GM18517 (cell line): ENCODE results near the gene MIEF1.

ENCODE experiments used
- ATAC-seq: cut with Tn5 transposase; IDR thresholded peaks from one replicate; pipeline ENCODE4 v1.9.1; 2021; ENCODE audit warnings: mild to moderate bottlenecking, moderate library complexity; ENCODE audit not compliant: unreplicated experiment

The MIEF1 gene

DNA sequence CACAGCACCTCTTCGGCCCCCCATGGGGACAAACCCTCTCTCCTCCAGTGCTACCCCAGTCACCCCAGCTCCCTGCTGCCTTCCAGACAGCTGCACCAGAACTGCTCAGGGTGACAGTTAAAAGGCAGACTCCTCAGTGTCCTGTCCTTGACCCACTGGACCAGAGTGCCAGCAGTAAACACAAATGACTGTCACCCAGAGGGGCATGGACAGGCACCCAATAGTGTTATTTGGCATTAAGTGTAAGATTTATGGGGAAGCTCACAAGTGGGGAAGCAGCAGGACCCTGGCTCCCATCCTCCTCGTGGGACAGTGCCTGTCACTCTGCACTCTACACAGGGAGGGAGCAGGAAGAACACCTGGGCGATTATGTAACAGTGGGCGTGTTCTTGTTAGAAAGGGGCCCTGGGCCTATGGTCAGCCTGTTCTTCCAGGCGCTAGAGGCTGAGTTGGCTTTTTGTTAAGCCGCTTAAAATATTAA, 25.4 kb downstream of the MIEF1 start:
- ATAC-seq: no peak

DNA sequence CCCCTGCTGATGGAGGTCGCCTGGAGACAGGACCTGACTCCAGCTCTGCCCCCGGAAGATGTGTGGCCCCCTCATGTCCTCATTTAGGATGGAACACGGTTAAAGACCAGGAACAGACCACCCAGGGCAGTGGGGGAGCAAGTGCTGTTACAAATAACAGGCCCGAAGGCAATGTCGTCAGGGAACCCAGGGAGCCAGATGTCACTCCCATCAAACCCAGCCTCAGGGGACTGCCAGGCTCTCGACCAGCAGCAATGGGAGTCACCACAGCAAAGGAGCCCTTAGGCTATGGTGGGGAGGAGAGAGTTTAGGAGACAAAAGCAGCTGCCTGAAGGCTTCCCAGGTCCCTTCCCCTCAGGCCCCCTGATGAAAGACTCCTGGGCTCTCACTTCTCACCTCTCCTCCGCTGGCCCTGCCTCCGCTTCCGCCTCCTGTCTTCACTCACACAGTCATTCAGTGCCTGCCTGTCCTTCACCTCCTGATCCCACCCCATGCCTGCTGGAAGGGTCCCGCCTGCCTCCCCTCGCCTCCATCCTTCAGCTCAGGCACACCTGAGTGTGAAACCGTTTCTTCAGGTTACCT, 26.1 kb downstream of the MIEF1 start:
- no peak for ATAC-seq

DNA sequence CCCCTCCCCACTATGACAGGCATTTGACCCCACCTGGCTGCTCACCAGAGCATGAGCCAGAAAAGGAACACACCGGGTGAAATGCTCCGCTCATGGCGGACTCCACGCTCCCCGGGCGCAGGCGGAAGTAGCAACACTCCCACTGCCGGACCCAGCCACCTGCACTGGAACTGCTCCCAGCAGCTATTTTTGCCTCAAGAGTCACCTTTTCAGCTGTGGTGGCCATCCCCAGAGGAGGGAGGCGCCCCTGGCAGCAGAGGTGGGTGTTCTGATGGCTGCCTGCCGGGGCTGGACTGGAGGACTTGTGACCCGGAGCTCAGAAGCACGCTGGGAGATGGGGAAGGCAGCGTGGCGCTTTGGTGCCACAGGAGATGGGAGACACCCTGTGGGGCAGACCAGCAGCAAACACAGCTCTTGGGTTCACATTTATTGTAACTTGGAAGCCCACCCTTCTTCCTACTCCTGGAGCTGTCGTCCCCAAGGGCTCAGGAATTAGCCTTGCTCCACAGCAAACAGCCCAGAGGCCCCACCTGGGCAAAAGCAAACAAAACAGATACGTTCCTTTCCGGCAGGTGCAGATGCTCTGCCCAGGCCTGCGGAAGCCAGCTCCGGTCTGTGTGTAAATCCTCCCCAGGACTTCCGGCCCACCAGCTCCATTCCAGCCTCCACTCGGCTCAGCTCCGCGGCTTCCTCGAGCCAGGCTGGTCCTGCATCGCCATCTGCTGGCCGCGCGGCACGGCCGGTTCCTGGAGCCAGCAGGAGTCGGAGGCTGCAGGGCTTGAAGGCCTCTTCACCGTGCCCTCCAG, 26.8 kb downstream of the MIEF1 start:
- ATAC-seq: no peak

DNA sequence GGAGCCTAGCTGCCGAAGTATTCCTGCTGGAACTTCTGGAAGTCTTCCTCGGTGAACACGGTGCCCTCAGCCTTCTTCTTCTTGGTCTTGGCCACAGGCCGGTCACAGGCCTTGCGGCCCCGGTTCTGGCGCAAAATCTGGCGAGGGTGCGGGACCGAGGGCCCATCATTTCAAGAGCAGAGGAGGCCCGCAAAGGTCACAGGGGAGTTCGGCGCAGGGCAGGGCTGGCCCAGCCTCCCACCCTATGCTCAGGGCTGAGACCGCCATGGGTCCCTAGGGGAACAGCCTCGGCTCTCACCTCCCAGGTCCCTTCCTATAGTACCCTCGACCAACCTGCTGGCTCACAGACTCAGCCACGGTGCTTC, 27.4 kb downstream of the MIEF1 start:
- no peak for ATAC-seq

DNA sequence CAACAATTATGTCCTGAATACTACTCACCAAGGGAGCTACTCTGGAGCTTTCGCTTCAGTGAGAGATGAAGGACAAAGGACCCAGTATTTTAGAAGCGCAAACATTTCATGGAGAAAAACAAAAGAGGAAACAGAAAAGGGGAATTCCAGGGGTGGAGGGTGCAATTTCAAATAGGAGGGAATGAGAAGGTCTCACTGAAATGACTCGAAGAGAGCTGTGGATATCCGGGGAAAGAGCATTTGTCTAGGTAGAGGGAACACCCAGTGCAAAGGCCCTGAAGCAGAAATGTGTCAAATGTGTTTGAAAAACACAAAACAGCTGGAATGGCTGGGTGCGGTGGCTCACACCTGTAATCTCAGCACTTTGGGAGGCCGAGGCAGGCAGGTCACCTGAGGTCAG, 28.0 kb downstream of the MIEF1 start:
- ATAC-seq: no peak

DNA sequence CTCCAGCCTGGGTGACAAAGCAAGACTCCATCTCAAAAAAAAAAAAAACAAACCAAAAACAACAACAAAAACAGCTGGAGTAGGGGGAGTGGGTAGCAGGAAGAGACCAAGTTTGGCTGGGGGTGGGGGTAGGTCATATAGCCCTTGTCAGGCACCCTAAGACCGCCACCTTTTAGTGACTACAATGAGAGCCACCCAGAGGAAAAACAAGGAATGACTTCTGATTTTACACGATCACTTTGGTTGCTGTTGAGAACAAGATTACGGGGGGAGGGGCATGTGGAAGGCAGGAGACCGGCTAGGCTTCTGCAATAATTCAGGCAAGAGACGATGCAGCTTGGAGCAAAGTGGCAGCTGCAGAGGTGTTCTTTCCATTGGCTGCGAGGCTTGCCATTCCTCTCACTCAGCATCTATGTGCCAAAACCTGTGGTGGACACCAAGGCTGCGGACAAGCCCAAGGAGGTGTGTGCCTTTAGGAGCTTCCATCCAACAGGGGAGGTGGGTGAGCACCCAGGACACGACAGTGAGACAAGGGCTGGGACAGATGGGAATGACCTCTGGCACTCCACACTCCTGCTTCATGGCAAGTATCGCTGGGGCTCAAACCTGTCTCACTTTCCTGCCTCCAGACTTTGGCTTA, 28.7 kb downstream of the MIEF1 start:
- no peak for ATAC-seq

DNA sequence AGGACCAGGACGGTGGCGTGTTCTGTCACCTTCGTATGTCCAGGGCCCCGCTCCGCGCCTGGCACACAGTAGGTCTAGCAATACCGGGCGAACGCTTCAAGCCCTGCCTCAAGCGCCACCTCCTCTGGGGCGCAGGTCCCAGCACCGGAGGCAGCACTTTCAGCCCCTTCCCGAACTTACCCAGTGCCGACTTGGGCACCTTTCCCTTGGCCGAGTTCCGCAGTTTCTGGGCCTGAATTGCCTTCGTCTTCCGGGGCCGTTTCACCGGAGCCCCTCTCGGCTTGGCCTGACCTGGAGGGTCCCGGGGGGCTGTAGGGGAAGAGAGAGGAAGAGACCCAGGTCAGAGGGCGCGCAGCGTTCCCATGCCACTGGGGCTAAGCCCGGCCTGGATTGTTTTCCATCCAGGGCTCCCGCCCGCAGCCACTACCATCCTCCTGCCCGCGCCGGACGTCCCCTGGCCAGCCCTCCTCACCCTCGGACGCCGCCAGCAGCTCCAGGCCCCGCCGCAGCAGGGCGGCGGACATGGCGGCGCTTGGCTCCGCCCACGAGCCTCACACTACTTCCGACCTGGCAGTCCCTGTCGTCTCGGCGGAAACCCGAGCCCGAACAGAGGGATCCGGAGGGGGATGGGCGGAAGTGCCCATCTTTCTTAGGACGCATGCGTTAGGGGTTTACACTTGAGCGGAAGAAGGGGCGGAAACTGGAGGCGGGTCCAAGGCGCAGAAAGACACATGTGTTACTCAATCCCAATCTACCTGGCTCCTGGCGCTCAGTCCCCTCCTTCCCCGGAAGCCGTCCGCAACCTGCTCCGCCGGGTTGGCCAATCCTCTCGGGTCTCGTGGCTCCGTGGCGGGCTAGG, 30.4 kb downstream of the MIEF1 start, which contains the start of gene RPS19BP1:
RPS19BP1 (minus strand) TSS at position 534 of the 859 bp plus-strand sequence; CDS start at position 524, 10 bp downstream.
- peak; percentile 83 for ATAC-seq

DNA sequence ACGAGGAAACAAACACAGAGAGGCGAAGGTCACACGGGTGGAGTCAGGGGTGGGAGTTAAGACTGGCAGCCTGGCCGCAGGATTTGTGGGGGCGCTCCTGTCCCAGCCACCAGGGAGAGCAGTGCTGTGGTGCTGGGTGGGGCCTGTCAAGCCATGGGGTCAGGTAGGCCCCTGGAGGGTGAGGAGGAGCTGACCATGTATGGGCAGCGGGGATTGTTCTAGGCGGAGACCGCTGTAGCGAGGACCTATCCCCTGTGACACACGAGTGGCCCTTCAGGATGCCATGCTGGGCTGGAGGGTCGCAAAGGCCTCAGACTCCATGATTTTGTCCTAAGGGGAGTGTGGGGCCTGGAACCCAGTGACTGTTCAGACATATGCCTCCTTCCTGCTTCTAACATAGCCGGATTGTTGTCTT, 32.0 kb downstream of the MIEF1 start:
- no peak for ATAC-seq

DNA sequence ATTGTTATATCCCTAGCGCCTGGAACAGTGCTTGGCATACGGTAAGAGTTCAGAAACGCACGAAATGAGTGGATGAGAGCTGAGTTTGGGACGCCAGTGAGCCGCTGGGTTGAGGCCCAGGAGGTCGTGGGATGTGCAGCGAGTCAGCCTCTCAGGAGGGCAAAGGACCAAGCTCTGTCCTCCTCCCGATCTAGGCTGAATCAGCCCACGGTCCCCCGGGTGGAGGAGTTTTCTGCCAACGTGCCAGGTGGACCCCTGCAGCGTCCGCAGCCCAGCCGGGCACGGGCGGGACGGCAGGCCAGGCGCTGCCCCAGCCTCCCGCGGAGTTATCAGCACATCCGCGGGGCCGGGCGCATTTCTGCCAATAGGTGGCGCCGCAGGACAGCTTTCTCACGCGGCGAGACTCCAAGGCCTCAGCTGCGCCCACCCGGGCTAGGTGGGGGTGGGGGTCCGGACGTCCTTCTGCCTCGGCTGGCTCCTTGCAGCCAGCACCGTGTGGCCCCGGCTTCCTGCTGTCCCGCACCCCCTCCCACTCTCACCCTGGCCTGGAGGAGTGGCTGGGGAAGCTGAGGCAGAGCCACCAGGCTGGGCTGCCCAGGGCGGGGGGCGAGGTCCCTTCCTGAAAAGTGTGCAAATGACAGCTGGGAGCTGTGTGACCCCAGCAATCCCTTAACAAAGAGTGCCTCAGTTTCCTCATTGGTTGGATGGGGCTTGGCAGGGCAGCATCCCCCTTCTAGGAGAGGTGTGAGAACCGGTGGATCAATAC, 32.7 kb downstream of the MIEF1 start:
- ATAC-seq: no peak

DNA sequence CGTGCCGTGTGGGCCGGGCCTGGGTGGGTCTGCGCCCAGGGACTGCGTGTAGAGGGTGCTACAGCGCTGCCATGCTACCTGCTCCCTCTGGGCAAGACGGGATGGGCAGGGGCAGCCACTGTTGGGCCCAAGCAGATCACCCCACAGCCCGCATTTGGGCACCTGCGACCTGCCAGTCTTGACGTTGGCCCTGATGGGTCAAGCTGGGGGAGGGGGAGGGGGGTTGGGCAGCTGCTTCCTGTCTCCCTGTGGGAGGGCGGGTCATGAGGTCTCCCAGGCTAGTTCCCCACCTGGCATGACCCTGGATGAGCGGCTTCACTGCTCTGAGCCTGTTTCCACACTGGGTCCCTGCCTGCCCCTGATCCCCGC, 33.3 kb downstream of the MIEF1 start:
- ATAC-seq: no peak

DNA sequence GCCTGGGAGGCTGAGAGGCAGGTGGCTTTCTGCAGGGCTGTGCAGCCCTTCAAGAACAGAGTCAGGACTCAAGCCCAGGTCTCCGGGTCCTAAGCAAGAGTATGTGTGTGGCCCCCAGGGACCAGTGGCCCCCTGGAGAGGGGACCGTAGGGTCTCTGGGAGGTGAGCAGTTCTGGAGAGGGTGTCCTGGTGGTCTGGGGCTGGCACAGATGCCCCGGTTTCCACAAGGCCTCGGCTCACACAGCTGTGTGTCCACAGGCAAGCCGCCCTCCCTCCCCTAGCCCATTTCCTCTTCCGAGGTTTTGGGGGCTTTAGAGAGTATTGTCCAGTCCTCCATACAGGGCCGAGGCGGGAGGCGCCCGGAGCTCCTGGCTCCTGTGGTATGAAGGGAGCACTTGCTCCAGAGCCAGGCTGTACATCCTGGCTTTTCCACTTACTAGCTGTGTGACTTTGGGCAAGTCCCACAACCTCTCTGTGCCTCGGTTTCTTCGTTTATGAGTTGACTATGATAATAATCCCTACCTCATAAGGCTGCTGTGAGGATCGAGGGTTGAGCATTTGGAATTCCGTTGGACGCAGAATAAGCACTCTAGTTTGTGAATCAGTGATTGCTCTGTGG, 33.9 kb downstream of the MIEF1 start:
- ATAC-seq: no peak

DNA sequence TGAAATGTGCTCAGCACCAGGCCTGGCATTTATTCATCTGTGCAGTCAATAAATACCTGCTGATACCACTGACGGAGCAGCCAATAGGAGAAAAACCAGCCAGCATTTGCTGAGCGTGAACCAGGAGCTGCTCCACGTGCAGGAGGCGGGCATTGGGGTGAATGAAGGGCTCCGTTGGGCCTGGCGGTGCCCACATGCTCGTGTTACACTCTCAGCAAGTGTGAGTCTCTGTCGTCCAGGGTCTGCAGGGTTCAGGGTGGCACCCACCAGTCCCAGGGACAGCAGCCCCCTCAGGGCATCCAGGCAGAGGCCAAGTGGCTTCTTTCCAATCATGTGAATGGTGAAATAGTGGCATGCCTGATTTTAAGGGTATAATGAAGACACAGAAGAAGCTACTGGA, 34.6 kb downstream of the MIEF1 start:
- ATAC-seq: no peak

DNA sequence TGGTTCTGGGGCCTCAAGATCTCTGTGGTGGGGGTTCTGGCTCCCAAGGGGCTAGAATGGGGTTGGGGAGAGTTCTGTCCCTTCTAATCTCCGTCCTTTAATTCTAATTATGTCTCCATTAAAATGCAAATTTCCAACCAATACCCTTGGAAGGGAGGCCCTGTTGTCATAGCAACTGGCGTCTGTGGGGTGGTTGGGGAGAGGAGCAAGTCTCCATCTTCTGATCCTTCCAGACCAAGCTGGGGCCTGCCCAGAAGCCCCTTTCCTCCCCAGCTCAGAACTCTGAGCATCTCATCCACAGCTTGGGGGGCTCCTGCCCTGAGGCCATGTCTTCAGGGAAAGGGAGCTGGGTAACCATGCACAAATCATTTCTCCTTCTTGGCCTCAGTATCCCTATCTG, 35.9 kb downstream of the MIEF1 start:
- no peak for ATAC-seq

DNA sequence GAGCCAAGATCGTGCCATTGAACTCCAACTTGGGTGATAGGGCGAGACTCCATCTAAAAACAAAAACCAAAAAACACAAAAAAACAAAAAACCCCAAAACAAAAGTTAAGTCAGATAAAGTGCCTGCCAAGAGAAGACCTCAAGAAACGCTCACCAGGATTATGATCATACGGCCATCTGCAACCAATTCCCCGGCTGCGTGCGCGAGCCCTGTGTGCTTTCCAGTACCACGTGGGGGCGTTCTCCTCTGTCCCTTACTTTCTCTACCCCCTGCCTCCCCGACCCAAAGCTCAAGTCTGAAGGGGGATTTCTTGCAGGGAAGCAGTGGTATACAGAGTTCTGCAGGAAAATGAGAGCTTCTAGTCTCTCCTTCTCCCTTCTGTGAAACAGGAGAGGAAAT, 41.0 kb downstream of the MIEF1 start:
- ATAC-seq: no peak

DNA sequence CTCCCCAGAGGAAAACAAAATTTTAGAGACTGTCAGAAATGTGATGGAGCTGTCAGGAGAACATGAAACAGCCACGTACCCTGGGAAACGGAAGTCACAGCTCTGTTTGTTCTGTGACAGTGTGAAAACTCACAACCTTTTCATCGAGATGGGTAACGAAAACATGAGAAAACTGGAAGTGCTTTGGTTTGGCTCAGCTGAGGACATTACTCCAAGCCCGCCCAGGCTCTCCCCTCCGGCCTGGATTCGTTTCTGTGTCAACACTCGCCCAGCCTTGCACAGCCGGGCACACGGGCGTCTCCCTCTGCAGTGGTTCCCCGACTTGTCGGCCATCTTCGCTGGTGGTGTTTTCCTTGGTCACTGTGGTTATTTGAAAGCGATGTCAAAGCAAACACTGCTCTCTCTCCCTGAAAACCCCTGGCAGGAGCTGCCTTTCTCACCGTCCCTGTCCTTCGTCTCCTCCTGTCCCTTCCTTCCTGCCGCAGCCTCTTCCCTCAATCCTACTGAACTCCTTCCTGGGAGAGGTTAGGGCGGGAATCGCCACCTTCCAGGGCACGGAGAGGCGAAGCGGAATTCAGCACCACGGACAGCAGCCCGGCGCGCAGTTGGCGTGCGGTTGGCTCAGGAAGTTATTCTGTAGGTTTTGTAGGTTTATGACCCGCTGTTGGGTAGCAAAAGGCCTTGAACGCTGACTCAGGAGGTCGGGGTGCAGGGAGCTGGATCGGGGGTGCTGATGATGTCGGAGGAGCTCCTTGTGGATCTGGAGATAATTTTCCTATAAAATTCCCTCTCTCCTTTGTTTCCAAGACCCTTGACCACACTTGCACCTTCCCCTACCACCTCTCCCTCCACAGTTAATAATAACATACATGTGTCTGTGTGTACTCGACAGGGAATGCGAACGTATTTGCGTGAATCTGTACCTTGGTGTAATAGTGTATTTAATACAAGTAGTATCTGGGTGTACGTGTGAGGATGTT, 43.6 kb downstream of the MIEF1 start:
- no peak for ATAC-seq

DNA sequence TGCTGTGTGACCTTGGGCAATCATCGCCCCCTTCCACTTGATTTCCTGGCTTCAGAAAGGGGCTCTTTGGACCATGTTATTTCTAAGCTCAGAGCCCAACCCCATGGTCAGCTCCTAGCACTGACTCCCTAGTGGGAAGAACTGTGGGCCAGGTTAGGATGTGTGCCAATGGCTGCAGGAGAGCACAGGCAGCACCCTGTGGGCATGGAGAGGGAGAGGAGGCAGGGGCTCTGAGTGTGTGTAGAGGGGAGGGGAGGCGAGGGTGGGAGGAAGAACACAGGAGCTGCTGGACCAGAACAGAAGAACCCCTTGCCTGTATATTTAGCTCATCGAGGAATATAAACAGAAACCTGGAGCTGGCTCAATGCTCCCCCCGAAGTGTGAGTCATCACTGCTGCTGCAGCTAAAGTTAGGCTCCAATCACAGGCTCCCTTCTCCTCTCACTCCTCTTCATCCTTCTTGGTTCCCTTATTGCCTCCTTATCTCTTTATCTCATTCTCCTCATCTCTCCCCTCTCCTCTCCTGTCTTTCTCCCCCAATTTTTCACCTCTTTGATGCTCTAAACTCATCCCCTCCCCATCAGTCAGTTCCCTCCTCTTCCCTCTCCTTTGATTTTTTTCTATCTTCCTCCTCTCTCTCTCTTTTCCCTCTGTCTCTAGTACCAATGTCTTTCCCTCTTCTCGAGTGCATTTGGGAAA, 44.9 kb downstream of the MIEF1 start:
- ATAC-seq: no peak

DNA sequence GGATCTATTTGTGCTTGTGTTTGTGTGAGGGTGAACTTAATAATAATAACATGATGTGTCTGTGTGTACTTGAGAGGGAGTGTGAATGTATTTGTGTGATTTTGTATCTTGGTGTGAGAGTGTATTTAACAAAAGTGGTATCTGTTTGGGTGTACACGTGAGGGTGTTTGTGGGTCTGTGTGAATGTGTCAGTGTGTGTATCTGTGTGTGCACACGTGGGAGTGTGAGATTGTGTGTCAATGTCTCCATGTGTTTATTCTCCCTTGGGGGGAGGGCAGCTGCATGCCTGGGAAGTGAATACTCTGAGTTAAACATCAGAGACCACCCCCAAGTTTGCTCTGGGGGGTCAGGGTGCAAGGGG, 45.5 kb downstream of the MIEF1 start:
- no peak for ATAC-seq

DNA sequence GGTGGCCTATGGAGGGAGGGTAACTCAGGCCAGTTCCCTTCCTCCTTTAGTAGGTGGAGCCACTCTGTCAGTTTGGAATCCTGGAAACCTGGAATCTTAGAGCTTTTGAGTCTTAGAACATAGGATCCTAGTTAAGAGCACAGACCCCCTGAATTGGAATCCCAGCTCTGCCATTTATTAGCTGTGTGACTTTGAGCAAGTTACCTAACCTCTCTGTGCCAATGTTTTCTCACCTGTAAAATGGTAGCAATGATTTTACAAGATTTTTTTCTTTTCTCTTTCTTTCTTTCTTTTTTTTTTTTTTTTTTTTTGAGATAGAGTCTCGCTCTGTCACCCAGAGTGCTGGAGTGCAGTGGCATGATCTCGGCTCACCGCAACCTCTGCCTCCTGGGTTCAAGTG, 51.3 kb downstream of the MIEF1 start:
- no peak for ATAC-seq
